NCI-H226 (cell line): ENCODE data around the gene TRIM56.
"Not testable (repeated sequence)": the region's sequence is repeated elsewhere in the genome, so short reads cannot be mapped to it uniquely, and the experiment has no call there.

Experiments
- DNase-seq: peaks from one replicate; pipeline ENCODE4 v3.0.0-alpha.2; 2015

TRIM56 gene

GRCh38 chr7:101085162-101085964 lies at the start of gene TRIM56:
Gene TRIM56 (plus strand): TSS chr7:101085481. CDS start chr7:101087313, 1,832 bp downstream.
- DNase-seq: peak; percentile 86

DNA sequence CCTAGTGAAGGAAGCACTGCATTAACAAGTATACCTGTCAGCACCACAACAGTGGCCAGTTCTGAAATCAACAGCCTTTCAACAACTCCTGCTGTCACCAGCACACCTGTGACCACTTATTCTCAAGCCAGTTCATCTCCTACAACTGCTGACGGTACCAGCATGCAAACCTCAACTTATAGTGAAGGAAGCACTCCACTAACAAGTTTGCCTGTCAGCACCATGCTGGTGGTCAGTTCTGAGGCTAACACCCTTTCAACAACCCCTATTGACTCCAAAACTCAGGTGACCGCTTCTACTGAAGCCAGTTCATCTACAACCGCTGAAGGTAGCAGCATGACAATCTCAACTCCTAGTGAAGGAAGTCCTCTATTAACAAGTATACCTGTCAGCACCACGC lies 49.3 kb upstream of the TRIM56 start:
- no peak for DNase-seq

DNA sequence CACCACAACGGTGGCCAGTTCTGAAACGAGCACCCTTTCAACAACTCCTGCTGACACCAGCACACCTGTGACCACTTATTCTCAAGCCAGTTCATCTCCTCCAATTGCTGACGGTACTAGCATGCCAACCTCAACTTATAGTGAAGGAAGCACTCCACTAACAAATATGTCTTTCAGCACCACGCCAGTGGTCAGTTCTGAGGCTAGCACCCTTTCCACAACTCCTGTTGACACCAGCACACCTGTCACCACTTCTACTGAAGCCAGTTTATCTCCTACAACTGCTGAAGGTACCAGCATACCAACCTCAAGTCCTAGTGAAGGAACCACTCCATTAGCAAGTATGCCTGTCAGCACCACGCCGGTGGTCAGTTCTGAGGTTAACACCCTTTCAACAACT lies 44.0 kb upstream of the TRIM56 start:
- not testable (repeated sequence) for DNase-seq

DNA sequence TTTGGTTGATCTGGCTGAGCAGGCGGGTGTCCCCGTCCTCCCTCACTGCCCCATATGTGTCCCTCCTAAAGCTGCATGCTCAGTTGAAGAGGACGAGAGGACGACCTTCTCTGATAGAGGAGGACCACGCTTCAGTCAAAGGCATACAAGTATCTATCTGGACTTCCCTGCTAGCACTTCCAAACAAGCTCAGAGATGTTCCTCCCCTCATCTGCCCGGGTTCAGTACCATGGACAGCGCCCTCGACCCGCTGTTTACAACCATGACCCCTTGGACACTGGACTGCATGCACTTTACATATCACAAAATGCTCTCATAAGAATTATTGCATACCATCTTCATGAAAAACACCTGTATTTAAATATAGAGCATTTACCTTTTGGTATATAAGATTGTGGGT lies 26.9 kb upstream of the TRIM56 start:
- peak; percentile 33 for DNase-seq

- DNase-seq: no peak
Observed at GRCh38 chr7:101059620-101059942, 25.7 kb upstream of the TRIM56 start.

DNA sequence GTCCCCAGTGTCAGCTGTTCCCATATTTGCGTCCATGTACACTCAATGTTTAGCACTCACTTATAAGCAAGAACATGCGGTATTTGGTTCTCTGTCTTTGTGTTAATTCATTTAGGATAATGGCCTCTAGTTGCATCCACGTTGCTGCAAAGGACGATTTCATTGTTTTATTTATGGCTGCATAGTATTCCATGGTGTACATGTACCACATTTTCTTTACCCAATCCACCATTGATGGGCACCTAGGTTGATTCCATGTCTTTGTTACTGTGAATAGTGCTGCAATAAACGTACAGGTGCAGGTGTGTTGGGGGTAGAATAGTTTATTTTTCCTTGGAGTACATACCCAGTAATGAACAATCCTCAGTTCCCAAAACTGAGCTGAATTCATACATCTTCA lies 24.3 kb upstream of the TRIM56 start:
- DNase-seq: no peak

GRCh38 chr7:101064176-101064550 lies 21.1 kb upstream of the TRIM56 start:
- DNase-seq: not testable (repeated sequence)

DNA sequence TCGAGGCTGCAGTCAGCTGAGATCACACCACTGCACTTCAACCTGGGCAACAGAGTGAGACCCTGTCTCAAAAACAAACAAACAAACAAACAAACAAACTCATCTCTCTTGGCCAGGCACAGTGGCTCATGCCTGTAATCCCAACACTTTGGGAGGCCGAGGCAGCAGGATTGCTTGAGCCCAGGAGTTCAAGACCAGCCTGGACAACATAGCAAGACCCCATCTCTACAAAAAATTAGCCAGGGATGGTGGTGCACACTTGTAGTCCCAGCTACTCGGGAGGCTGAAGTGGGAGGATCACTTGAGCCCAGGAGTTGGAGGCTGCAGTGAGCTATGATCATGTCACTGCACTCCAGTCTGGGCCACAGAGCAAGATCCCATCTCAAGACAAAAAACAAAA lies 20.1 kb upstream of the TRIM56 start:
- DNase-seq: not testable (repeated sequence)

GRCh38 chr7:101066141-101066832 lies 19.0 kb upstream of the TRIM56 start:
- no peak for DNase-seq

DNA sequence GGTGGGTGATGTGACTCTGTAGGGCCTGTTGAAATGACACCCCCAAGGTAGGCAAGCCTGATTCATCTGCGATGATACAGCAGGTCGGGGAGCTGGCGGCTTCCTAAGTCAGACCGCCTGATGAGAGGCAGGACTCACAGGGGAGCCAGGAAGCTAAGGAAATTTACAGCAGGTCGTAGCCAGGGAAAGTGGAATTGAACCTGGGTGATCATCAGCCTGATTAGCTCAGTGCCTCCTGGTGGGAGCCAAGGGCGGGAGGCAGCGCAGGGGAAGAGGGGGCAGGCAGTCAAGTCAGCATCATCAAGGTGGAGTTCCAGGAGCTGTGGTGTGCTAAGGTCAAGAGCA lies 18.5 kb upstream of the TRIM56 start:
- no peak for DNase-seq

GRCh38 chr7:101068401-101068800 lies 16.9 kb upstream of the TRIM56 start:
- DNase-seq: no peak

- DNase-seq: not testable (repeated sequence)
Observed at GRCh38 chr7:101071362-101072104, 13.7 kb upstream of the TRIM56 start.

- DNase-seq: no peak
Observed at GRCh38 chr7:101075646-101076045, 9.6 kb upstream of the TRIM56 start.

- DNase-seq: not testable (repeated sequence)
Observed at GRCh38 chr7:101076183-101076582, 9.1 kb upstream of the TRIM56 start.

DNA sequence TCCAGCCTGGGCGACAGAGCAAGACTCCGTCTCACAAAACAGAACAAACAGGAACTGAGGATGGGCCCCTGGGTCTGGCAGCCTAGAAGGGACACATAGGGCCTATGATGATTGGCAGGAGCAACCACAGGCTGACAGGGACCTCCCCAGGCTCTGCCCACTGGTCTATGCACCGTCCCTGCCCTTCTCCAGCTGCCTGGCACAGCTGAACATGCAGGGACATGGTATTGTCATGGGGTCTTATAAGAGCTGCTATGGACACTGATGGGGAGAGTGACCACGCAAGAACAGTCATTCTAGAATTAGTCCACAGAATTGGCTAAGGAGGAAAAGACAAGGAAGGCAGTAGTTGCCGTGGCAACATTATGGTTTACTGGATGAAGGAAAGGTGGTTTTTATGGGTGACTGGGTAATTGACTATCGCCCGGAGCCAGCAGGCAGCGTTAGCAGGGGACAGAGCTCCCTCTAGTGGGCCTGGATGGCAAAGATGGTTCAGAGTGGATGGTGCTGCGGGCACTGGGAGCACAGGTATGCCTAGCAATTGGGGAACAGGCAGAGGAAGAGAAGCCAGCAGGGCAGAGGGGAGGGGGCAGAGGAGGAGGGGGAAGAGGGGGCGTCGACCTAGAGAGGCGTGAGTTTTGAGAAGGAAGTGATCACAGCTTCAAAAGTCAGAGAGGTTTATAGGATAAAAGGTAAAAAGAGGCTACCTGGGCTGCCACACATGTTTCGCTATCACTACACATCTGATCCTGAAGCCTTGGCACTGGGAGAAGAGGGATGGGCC lies 7.8 kb upstream of the TRIM56 start:
- DNase-seq: peak; percentile 72

GRCh38 chr7:101081432-101081831 lies 3.8 kb upstream of the TRIM56 start:
- no peak for DNase-seq

- DNase-seq: no peak
Observed at GRCh38 chr7:101084865-101085161, 468 bp upstream of the TRIM56 start.

DNA sequence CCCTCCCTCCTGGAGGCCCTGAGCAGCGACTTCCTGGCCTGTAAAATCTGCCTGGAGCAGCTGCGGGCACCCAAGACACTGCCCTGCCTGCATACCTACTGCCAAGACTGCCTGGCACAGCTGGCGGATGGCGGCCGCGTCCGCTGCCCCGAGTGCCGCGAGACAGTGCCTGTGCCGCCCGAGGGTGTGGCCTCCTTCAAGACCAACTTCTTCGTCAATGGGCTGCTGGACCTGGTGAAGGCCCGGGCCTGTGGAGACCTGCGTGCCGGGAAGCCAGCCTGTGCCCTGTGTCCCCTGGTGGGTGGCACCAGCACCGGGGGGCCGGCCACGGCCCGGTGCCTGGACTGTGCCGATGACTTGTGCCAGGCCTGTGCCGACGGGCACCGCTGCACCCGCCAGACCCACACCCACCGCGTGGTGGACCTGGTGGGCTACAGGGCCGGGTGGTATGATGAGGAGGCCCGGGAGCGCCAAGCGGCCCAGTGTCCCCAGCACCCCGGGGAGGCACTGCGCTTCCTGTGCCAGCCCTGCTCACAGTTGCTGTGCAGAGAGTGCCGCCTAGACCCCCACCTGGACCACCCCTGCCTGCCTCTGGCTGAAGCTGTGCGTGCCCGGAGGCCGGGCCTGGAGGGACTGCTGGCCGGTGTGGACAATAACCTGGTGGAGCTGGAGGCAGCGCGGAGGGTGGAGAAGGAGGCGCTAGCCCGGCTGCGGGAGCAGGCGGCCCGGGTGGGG lies 2.2 kb downstream of the TRIM56 start:
- no peak for DNase-seq

- no peak for DNase-seq
Observed at GRCh38 chr7:101088069-101088425, 2.8 kb downstream of the TRIM56 start.

GRCh38 chr7:101088858-101089529 lies 3.7 kb downstream of the TRIM56 start:
- no peak for DNase-seq

GRCh38 chr7:101089876-101090275 lies 4.6 kb downstream of the TRIM56 start:
- no peak for DNase-seq

DNA sequence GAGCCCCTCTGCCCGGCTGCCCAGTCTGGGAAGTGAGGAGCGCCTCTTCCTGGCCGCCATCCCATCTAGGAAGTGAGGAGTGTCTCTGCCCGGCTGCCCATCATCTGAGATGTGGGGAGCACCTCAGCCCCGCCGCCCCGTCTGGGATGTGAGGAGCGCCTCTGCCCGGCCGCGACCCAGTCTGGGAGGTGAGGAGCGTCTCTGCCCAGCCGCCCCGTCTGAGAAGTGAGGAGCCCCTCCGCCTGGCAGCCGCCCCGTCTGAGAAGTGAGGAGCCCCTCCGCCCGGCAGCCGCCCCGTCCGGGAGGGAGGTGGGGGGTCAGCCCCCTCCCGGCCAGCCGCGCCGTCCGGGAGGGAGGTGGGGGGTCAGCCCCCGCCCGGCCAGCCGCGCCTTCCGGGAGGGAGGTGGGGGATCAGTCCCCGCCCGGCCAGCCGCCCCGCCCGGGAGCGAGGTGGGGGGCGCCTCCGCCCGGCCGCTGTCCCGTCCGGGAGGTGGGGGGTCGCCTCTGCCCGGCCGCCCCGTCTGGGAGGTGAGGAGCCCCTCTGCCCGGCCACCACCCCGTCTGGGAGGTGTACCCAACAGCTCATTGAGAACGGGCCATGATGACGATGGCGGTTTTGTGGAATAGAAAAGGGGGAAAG lies 7.1 kb downstream of the TRIM56 start:
- not testable (repeated sequence) for DNase-seq
